ENCODE data around the gene BICD2.

- TF ChIP-seq CTCF (IDR thresholded peaks at IDR 0.05; ENCODE audit: control extremely low read depth in 1 of 3, insufficient read depth in 1 of 3, low read depth in 1 of 3, low read length in 3 of 3) (no peak), POLR2AphosphoS5 (IDR thresholded peaks at IDR 0.05; ENCODE audit: low read depth, low read length) (no peak), HDAC2 (IDR thresholded peaks at IDR 0.05; ENCODE audit: borderline replicate concordance in 1 of 2, low read depth in 2 of 2, low read length in 2 of 2) (no peak), BCL11A (IDR thresholded peaks at IDR 0.05; ENCODE audit: low read depth in 2 of 2, low read length in 2 of 2) (no peak), ATF3 (IDR thresholded peaks at IDR 0.05; ENCODE audit: insufficient read depth, low read depth, low read length) (no peak), EZH2 (IDR thresholded peaks at IDR 0.05; ENCODE audit: low read depth, low read length, severe bottlenecking) (no peak), POLR2A (IDR thresholded peaks at IDR 0.05; ENCODE audit: control extremely low read depth in 1 of 2, low read depth in 2 of 2, low read length in 2 of 2) (no peak), SIN3A (conservative IDR thresholded peaks at IDR 0.05 in 1 of 2, IDR thresholded peaks at IDR 0.05 in 1 of 2; ENCODE audit: low read depth in 1 of 2, low read length in 2 of 2) (no peak), RXRA (IDR thresholded peaks at IDR 0.05; ENCODE audit: insufficient read depth, low read depth, low read length) (no peak)
These were observed 43.1 kb downstream of the BICD2 start for GRCh38 chr9:92721548-92721947.

Measured in H1 (cell line).